ENCODE measurements around the gene EPHB1. TPM values are rescaled to one million over a fixed set of nuclear protein-coding genes. Genes with fewer than 3 reads are reported as not detected.

Gene EPHB1
- total RNA-seq, 1 donor from 2014 or later, result 3.0 TPM

DNA sequence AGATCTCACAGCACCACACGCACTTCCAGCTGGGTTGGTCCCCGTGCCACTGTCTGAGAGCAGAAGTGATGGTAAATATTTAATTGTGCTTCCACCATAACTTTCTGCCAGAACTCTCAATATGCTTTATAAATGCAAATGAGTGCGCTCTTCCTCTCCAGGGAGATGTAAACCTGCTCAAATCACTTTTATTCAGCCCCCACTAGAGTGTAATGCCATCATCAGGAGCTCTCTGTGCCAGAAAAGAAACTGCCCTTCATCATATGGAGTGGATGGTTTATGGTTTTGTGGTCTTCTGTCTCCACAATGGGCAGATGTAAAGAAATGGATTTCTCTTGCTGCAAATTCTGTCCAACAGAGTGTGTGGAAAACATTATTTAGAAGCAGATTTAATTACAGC lies 127.0 kb downstream of the EPHB1 start:
- intact Hi-C loops (cut with DNase I), result no loop called here
- Histone ChIP-seq H3K27me3 (ENCODE audit: low read depth) (no peaks in the 10 kb centered on the region), H3K9me3 (peaks cover 5% of the 10 kb centered on the region), H3K4me3 (no peak overlapping the region), H3K4me1 (no peaks in the 10 kb centered on the region), H3K27ac (no peak overlapping the region), H3K36me3 (no peaks in the 10 kb centered on the region)
- TF ChIP-seq, protein P1, sequence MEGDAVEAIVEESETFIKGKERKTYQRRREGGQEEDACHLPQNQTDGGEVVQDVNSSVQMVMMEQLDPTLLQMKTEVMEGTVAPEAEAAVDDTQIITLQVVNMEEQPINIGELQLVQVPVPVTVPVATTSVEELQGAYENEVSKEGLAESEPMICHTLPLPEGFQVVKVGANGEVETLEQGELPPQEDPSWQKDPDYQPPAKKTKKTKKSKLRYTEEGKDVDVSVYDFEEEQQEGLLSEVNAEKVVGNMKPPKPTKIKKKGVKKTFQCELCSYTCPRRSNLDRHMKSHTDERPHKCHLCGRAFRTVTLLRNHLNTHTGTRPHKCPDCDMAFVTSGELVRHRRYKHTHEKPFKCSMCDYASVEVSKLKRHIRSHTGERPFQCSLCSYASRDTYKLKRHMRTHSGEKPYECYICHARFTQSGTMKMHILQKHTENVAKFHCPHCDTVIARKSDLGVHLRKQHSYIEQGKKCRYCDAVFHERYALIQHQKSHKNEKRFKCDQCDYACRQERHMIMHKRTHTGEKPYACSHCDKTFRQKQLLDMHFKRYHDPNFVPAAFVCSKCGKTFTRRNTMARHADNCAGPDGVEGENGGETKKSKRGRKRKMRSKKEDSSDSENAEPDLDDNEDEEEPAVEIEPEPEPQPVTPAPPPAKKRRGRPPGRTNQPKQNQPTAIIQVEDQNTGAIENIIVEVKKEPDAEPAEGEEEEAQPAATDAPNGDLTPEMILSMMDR (IDR thresholded peaks at IDR 0.05), result no peak
- DNase-seq (no peak), ATAC-seq (no peak)

DNA sequence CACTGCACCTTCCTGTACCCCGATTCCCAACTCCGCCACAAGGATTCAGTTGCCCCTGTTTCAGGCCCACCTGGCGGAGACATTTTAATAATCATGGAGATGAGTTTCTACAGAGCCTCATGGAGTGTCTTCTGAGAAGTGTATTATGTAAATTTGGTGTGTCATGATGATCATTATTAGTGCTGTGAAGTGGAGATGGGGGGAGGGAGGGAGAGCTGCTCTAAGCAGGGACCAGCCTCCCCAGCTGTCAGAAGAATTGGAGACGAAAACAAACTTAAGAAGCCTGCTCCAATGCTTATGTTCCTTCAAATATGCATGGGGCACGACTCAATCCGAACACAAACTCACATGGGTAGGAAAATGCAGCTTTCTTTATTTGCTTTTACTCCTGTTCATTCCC lies 127.8 kb downstream of the EPHB1 start:
- Histone ChIP-seq H3K4me1 (no peaks in the 10 kb centered on the region), H3K27ac (no peak overlapping the region), H3K4me3 (no peak overlapping the region), H3K36me3 (no peaks in the 10 kb centered on the region), H3K27me3 (ENCODE audit: low read depth) (no peaks in the 10 kb centered on the region), H3K9me3 (peaks cover 5% of the 10 kb centered on the region)
- TF ChIP-seq, protein P1 (IDR thresholded peaks at IDR 0.05), result no peak
- ATAC-seq (no peak), DNase-seq (no peak)
- intact Hi-C loops (cut with DNase I), result no loop called here

DNA sequence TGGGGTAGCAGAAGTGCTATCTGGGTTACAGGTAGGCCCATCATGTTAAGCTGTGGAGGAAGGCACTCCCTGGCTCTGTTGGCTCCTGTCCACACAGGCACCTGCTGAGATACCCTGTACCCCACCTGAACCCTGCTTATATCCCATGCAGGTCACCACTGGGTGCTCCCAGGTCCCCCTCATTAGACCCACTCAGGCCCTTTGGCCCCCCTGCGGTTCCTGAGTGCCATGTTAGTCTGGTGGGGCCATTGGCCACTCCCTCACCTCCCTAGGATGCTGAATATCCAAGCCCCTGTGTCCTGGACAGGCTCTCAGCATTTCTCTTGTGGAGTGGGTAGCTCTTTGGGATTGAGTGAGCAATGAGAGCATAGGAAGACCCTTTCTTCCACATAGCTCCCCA lies 128.2 kb downstream of the EPHB1 start:
- peaks cover 5% of the 10 kb centered on the region for H3K9me3 ChIP-seq

DNA sequence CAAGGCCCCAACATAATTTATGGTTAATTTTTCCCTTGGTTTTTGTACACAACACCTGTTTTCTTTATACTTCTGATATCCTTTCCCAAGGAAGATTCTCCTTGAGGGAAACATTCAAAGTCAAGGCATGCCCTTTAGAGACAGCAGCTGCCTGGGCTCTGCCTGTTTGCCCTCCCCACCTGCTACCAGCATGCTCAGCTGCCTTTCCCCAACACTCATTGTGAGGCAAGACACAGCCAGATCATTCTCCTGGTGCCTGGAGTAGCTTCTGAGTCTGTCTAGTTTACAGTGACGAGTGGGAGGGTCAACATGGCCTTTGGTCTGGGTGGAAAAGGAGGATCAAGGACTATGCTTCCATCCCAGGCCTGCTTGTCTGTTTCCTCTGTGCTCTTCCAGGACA lies 132.5 kb downstream of the EPHB1 start:
- TF ChIP-seq, protein P1 (IDR thresholded peaks at IDR 0.05), result no peak
- intact Hi-C loops (cut with DNase I), result no loop called here
- no peak for DNase-seq
- no peak overlapping the region for H3K27ac ChIP-seq
- peaks cover 5% of the 10 kb centered on the region for H3K9me3 ChIP-seq
- ATAC-seq, result no peak
- no peaks in the 10 kb centered on the region for H3K36me3 ChIP-seq
- H3K4me3 ChIP-seq, result no peak overlapping the region
- no peaks in the 10 kb centered on the region for H3K27me3 ChIP-seq (ENCODE audit: low read depth)
- no peaks in the 10 kb centered on the region for H3K4me1 ChIP-seq

More for the DNA sequence above, 128.2 kb downstream of the EPHB1 start:
- Histone ChIP-seq H3K36me3 (no peaks in the 10 kb centered on the region), H3K27ac (no peak overlapping the region), H3K4me3 (no peak overlapping the region), H3K27me3 (ENCODE audit: low read depth) (no peaks in the 10 kb centered on the region), H3K4me1 (no peaks in the 10 kb centered on the region)
- DNase-seq (no peak), ATAC-seq (no peak)
- TF ChIP-seq, protein P1 (IDR thresholded peaks at IDR 0.05), result no peak
- intact Hi-C loops (cut with DNase I), result no loop called here

DNA sequence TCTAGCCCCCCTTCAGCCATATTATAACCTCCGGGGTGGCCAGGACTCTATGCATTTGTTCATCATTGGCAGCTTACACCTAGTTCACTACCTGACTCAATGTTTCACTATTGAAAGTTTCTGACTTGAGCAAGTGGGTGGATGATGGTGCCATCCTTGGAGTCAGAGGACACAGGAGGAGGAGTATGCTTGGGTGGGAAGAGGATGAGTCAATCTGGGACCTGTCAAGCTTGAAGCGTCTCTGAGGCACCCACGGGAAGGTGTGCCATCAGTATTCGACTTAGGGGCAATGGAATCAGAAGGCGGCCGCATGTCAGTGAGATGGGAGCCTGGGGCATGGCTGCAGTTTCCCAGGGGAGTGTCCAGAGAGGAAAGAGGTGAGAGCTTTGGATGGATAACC lies 133.3 kb downstream of the EPHB1 start:
- H3K4me1 ChIP-seq, result no peaks in the 10 kb centered on the region
- TF ChIP-seq, protein P1 (IDR thresholded peaks at IDR 0.05), result no peak
- no peaks in the 10 kb centered on the region for H3K27me3 ChIP-seq (ENCODE audit: low read depth)
- DNase-seq (no peak), ATAC-seq (no peak)
- peaks cover 5% of the 10 kb centered on the region for H3K9me3 ChIP-seq
- intact Hi-C loops (cut with DNase I), result no loop called here
- no peaks in the 10 kb centered on the region for H3K36me3 ChIP-seq
- H3K4me3 ChIP-seq, result no peak overlapping the region
- H3K27ac ChIP-seq, result no peak overlapping the region

DNA sequence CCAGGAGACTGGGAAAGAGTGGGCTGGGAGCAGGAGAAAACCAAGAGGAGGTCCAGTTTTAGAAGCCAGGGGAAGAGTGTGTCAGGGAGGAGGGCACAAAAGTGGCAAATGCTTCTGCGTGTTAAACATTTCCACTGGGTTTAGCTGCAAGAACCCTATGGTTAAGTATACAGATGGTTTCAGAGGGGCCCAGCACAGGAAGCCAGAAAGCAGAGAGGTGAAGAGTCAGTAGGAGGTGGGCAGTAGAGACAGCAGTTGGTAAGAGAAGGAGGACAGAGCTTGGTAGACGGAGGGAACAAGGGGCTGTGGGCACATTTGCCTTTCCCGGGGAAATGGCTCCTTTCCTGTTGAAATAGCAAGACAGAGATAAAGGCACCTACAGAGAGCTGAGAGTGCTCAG lies 133.8 kb downstream of the EPHB1 start:
- Histone ChIP-seq H3K36me3 (no peaks in the 10 kb centered on the region), H3K27ac (no peak overlapping the region), H3K9me3 (peaks cover 5% of the 10 kb centered on the region), H3K4me1 (no peaks in the 10 kb centered on the region), H3K27me3 (ENCODE audit: low read depth) (no peaks in the 10 kb centered on the region), H3K4me3 (no peak overlapping the region)
- DNase-seq (no peak), ATAC-seq (no peak)
- intact Hi-C loops (cut with DNase I), result no loop called here
- TF ChIP-seq, protein P1 (IDR thresholded peaks at IDR 0.05), result no peak

All from lower lobe of right lung (tissue), 2 donors.